HepG2 (cell line): Measurements from ENCODE around the gene SYTL1. TPM values are rescaled to one million over a fixed set of nuclear protein-coding genes. Genes with fewer than 3 reads are reported as not detected.
A peak's percentile ranks its signal among the peaks of the same experiment; 100 is the strongest.

ENCODE experiments used
- CEBPG ChIP-seq: IDR thresholded peaks from 2 replicates; pipeline ENCODE4 v1.6.1; 2016
- ELK4 ChIP-seq: sonication (generic); formaldehyde crosslinking; IDR thresholded peaks from 2 replicates; pipeline ENCODE4 v1.9.0; 2021; ENCODE audit warnings: missing genetic modification reagents, borderline replicate concordance
- ERF ChIP-seq: IDR thresholded peaks from 2 replicates; pipeline ENCODE4 v1.6.1; 2018; ENCODE audit warnings: missing biosample characterization, missing genetic modification reagents
- GTF3A ChIP-seq: sonication (generic); formaldehyde crosslinking; conservative IDR thresholded peaks from 2 replicates; pipeline ENCODE4 v1.4.0; 2020; ENCODE audit warnings: mild to moderate bottlenecking, missing genetic modification reagents
- HNF4G ChIP-seq, 2 experiments: sonication (generic) in 1 of 2; formaldehyde crosslinking in 1 of 2; IDR thresholded peaks; 2 replicates each; pipeline versions ENCODE4 v1.4.0 to v1.6.1; 2011 to 2020; ENCODE audit warnings: borderline replicate concordance in 2 of 2, low read depth in 2 of 2, mild to moderate bottlenecking in 2 of 2, low read length in 1 of 2, missing genetic modification reagents in 1 of 2, moderate library complexity in 1 of 2
- MXD1 ChIP-seq: sonication (generic); formaldehyde crosslinking; IDR thresholded peaks from 2 replicates; pipeline ENCODE4 v1.4.0; 2020; ENCODE audit warnings: mild to moderate bottlenecking, missing genetic modification reagents
- MXI1 ChIP-seq: IDR thresholded peaks from 3 replicates; pipeline ENCODE4 v1.6.1; 2012; ENCODE audit warnings: low read depth, low read length, inconsistent platforms, borderline replicate concordance
- NBN ChIP-seq: fragments of 450-650 bp; conservative IDR thresholded peaks from 2 replicates; pipeline ENCODE4 v1.6.1; 2017
- PLRG1 ChIP-seq: fragments of 450-650 bp; conservative IDR thresholded peaks from 2 replicates; pipeline ENCODE4 v1.6.1; 2016
- SIN3A ChIP-seq: IDR thresholded peaks from 2 replicates; pipeline ENCODE4 v1.6.1; 2011; ENCODE audit warnings: low read depth, mild to moderate bottlenecking, control low read depth, low read length, borderline replicate concordance
- SIN3B ChIP-seq: fragments of 150-350 bp; IDR thresholded peaks from 2 replicates; pipeline ENCODE4 v1.6.1; 2014; ENCODE audit warnings: low read length
- SNAPC2 ChIP-seq: sonication (generic); formaldehyde crosslinking; IDR thresholded peaks from 2 replicates; pipeline ENCODE4 v1.8.1; 2022; ENCODE audit warnings: mild to moderate bottlenecking, missing genetic modification reagents
- ZNF10 ChIP-seq: sonication (generic); formaldehyde crosslinking; IDR thresholded peaks from 2 replicates; pipeline ENCODE4 v1.4.0; 2020; ENCODE audit warnings: mild to moderate bottlenecking, low read depth, missing genetic modification reagents, borderline replicate concordance
- ZNF350 ChIP-seq: sonication (generic); formaldehyde crosslinking; IDR thresholded peaks from 2 replicates; pipeline ENCODE4 v1.4.0; 2020; ENCODE audit warnings: mild to moderate bottlenecking, low read depth, missing genetic modification reagents, borderline replicate concordance
- ZNF383 ChIP-seq: sonication (generic); formaldehyde crosslinking; IDR thresholded peaks from 2 replicates; pipeline ENCODE4 v1.4.0; 2020; ENCODE audit warnings: missing genetic modification reagents, mild to moderate bottlenecking, borderline replicate concordance
- ZNF432 ChIP-seq: sonication (generic); formaldehyde crosslinking; IDR thresholded peaks from 2 replicates; pipeline ENCODE4 v1.5.0; 2020; ENCODE audit warnings: missing genetic modification reagents, mild to moderate bottlenecking, borderline replicate concordance
- ZNF468 ChIP-seq: sonication (generic); formaldehyde crosslinking; IDR thresholded peaks from 2 replicates; pipeline ENCODE4 v1.8.0; 2022; ENCODE audit warnings: mild to moderate bottlenecking, moderate library complexity, missing genetic modification reagents
- ZNF672 ChIP-seq: sonication (generic); formaldehyde crosslinking; IDR thresholded peaks from 2 replicates; pipeline ENCODE4 v1.8.1; 2022; ENCODE audit warnings: missing genetic modification reagents
- ZNF780A ChIP-seq: sonication (generic); formaldehyde crosslinking; IDR thresholded peaks from 2 replicates; pipeline ENCODE4 v1.8.0; 2022; ENCODE audit warnings: mild to moderate bottlenecking, missing genetic modification reagents, moderate library complexity
- polyA plus RNA-seq, 8 experiments: library from polyadenylated mRNA; depleted of rRNA in 3 of 8; stranded (reverse) in 7 of 8; unstranded in 1 of 8; fragments of >200 nt; fragmentation: Illumina TruSeq in 4 of 8; extraction: Trizol in 4 of 8; gene quantifications; 2 replicates each; pipeline versions ENCODE4 v1.2.1 to v1.2.3, GENCODE V29; 2011 to 2016; ENCODE audit warnings: low read depth in 4 of 8, missing spikeins in 1 of 8, mixed read lengths in 1 of 8; ENCODE audit not compliant: insufficient read depth in 1 of 8
- total RNA-seq, 5 experiments: library from RNA; depleted of rRNA; stranded (reverse); fragments of >200 nt; fragmentation: Illumina TruSeq; extraction: Trizol; gene quantifications; 2 replicates each; pipeline ENCODE4 v1.2.3, GENCODE V29; 2016; ENCODE audit warnings: low read depth in 1 of 5
- TF ChIP-seq, protein P1 (sequence below), 2 experiments: sonication (generic) in 1 of 2; formaldehyde crosslinking in 1 of 2; IDR thresholded peaks; 2 replicates each; pipeline versions ENCODE4 v1.5.1 to v1.6.1; 2011 to 2020; ENCODE audit warnings: borderline replicate concordance in 1 of 2, low read depth in 1 of 2, low read length in 1 of 2, mild to moderate bottlenecking in 1 of 2, missing genetic modification reagents in 1 of 2, moderate library complexity in 1 of 2
- TF ChIP-seq, protein P2 (sequence below): sonication (generic); formaldehyde crosslinking; IDR thresholded peaks from 2 replicates; pipeline ENCODE4 v1.9.0; 2022; ENCODE audit warnings: low read depth, missing genetic modification reagents
- TF ChIP-seq, protein P3 (sequence below): sonication (generic); formaldehyde crosslinking; IDR thresholded peaks from 2 replicates; pipeline ENCODE4 v1.5.0; 2020; ENCODE audit warnings: missing genetic modification reagents

The SYTL1 gene
- total and polyA plus RNA-seq, 2 of the 13 experiments (the other 11 are each of a cell fraction or from before 2014, with no cell fraction given), result 11.1 to 17.8 TPM

- no peak for TF ChIP-seq NBN
- TF ChIP-seq PLRG1, result no peak
- no peak for TF ChIP-seq ZNF672
- peak; percentile 82 for TF ChIP-seq MXD1 (CRISPR knock-in tag)
- TF ChIP-seq ERF (CRISPR knock-in tag), result peak; percentile 93
- TF ChIP-seq ZNF10 (CRISPR knock-in tag), result no peak
- TF ChIP-seq ZNF350, result peak; percentile 96
- 0 out of 2 replicates have a peak, but pooled peaks have one; percentile 40 for TF ChIP-seq GTF3A (CRISPR knock-in tag)
- peak; percentile 10; the same call in 1 of the 2 replicates for TF ChIP-seq HNF4G (IDR thresholded peaks at IDR 0.05; ENCODE audit: borderline replicate concordance, low read depth, low read length)
- TF ChIP-seq HNF4G (CRISPR knock-in tag; IDR thresholded peaks at IDR 0.05; ENCODE audit: borderline replicate concordance, low read depth), result peak; percentile 54; the same call in 1 of the 2 replicates
- TF ChIP-seq ZNF780A (CRISPR knock-in tag), result no peak; the same call in 1 of the 2 replicates
- no peak for TF ChIP-seq ELK4 (CRISPR knock-in tag)
- TF ChIP-seq MXI1, result peak; percentile 79; the same call in 2 of the 3 replicates
- peak; percentile 93 for TF ChIP-seq CEBPG (CRISPR knock-in tag)
- TF ChIP-seq, protein P1, sequence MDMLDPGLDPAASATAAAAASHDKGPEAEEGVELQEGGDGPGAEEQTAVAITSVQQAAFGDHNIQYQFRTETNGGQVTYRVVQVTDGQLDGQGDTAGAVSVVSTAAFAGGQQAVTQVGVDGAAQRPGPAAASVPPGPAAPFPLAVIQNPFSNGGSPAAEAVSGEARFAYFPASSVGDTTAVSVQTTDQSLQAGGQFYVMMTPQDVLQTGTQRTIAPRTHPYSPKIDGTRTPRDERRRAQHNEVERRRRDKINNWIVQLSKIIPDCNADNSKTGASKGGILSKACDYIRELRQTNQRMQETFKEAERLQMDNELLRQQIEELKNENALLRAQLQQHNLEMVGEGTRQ (IDR thresholded peaks at IDR 0.05; ENCODE audit: low read depth, low read length), result no peak
- TF ChIP-seq, protein P1 (CRISPR knock-in tag; IDR thresholded peaks at IDR 0.05; ENCODE audit: borderline replicate concordance), result 0 out of 2 replicates have a peak, but pooled peaks have one; percentile 51
- TF ChIP-seq ZNF432, result no peak
- no peak for TF ChIP-seq ZNF383
- peak; percentile 86; the same call in 1 of the 2 replicates for TF ChIP-seq SIN3A
- TF ChIP-seq, protein P2, sequence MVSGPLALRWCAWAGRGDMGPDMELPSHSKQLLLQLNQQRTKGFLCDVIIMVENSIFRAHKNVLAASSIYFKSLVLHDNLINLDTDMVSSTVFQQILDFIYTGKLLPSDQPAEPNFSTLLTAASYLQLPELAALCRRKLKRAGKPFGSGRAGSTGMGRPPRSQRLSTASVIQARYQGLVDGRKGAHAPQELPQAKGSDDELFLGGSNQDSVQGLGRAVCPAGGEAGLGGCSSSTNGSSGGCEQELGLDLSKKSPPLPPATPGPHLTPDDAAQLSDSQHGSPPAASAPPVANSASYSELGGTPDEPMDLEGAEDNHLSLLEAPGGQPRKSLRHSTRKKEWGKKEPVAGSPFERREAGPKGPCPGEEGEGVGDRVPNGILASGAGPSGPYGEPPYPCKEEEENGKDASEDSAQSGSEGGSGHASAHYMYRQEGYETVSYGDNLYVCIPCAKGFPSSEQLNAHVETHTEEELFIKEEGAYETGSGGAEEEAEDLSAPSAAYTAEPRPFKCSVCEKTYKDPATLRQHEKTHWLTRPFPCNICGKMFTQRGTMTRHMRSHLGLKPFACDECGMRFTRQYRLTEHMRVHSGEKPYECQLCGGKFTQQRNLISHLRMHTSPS (CRISPR knock-in tag), result peak; percentile 52; the same call in 1 of the 2 replicates
- TF ChIP-seq SIN3B, result peak; percentile 85; the same call in 1 of the 2 replicates
- no peak; the same call in 1 of the 2 replicates for TF ChIP-seq SNAPC2
- TF ChIP-seq, protein P3, sequence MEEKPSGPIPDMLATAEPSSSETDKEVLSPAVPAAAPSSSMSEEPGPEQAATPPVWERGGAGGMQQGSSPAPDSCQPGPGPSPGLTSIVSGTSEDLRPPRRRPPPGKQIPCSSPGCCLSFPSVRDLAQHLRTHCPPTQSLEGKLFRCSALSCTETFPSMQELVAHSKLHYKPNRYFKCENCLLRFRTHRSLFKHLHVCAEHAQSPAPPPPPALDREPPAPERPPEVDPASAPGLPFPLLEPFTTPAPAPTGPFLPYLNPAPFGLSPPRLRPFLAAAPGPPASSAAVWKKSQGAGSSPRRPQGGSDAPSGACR (CRISPR knock-in tag), result peak; percentile 91
- no peak for TF ChIP-seq ZNF468 (CRISPR knock-in tag)
These were observed 19.8 kb upstream of the SYTL1 start, which contains the start of gene TMEM222 (continued) for GRCh38 chr1:27321813-27322568.
